ENCODE results near the gene EPHB2. TPM values are rescaled to one million over a fixed set of nuclear protein-coding genes. Genes with fewer than 3 reads are reported as not detected.

Gene EPHB2
- total RNA-seq, 1 donor from 2014 or later: 10.7 TPM

- H3K27ac Mint-ChIP-seq (ENCODE audit: unreplicated experiment): peak overlapping the region; percentile 63
- no peaks in the 10 kb centered on the region for H3K9me3 Mint-ChIP-seq (ENCODE audit: unreplicated experiment)
- H3K4me3 Mint-ChIP-seq (ENCODE audit: unreplicated experiment): no peak overlapping the region
- no peak for DNase-seq (ENCODE audit: low spot score)
- peaks cover 5% of the 10 kb centered on the region for H3K27me3 Mint-ChIP-seq (ENCODE audit: unreplicated experiment)
- no peak for TF ChIP-seq CTCF (IDR thresholded peaks at IDR 0.05; ENCODE audit: unreplicated experiment)
- peaks cover 13% of the 10 kb centered on the region for H3K4me1 Mint-ChIP-seq (ENCODE audit: unreplicated experiment)
- H3K36me3 Mint-ChIP-seq (ENCODE audit: low read depth, unreplicated experiment): no peaks in the 10 kb centered on the region
Measured at GRCh38 chr1:22749919-22750684, 39.5 kb downstream of the EPHB2 start.

- H3K9me3 Mint-ChIP-seq (ENCODE audit: unreplicated experiment): no peaks in the 10 kb centered on the region
- TF ChIP-seq CTCF (IDR thresholded peaks at IDR 0.05; ENCODE audit: unreplicated experiment): no peak
- no peak overlapping the region for H3K4me3 Mint-ChIP-seq (ENCODE audit: unreplicated experiment)
- H3K4me1 Mint-ChIP-seq (ENCODE audit: unreplicated experiment): peaks cover 12% of the 10 kb centered on the region
- H3K36me3 Mint-ChIP-seq (ENCODE audit: low read depth, unreplicated experiment): no peaks in the 10 kb centered on the region
- peaks cover 5% of the 10 kb centered on the region for H3K27me3 Mint-ChIP-seq (ENCODE audit: unreplicated experiment)
- DNase-seq (ENCODE audit: low spot score): no peak
- H3K27ac Mint-ChIP-seq (ENCODE audit: unreplicated experiment): no peak overlapping the region
Measured at GRCh38 chr1:22750685-22751051, 40.0 kb downstream of the EPHB2 start.

GRCh38 chr1:22751124-22751531 lies 40.5 kb downstream of the EPHB2 start:
- DNase-seq (ENCODE audit: low spot score): no peak
- Mint-ChIP-seq H3K9me3 (ENCODE audit: unreplicated experiment) (no peaks in the 10 kb centered on the region), H3K4me1 (ENCODE audit: unreplicated experiment) (peaks cover 7% of the 10 kb centered on the region), H3K4me3 (ENCODE audit: unreplicated experiment) (no peak overlapping the region), H3K36me3 (ENCODE audit: low read depth, unreplicated experiment) (no peaks in the 10 kb centered on the region), H3K27ac (ENCODE audit: unreplicated experiment) (no peak overlapping the region), H3K27me3 (ENCODE audit: unreplicated experiment) (peaks cover 2% of the 10 kb centered on the region)
- TF ChIP-seq CTCF (IDR thresholded peaks at IDR 0.05; ENCODE audit: unreplicated experiment): no peak

GRCh38 chr1:22752339-22752738 lies 41.7 kb downstream of the EPHB2 start:
- Mint-ChIP-seq H3K4me3 (ENCODE audit: unreplicated experiment) (no peak overlapping the region), H3K36me3 (ENCODE audit: low read depth, unreplicated experiment) (no peaks in the 10 kb centered on the region), H3K4me1 (ENCODE audit: unreplicated experiment) (peaks cover 5% of the 10 kb centered on the region), H3K27me3 (ENCODE audit: unreplicated experiment) (no peaks in the 10 kb centered on the region), H3K9me3 (ENCODE audit: unreplicated experiment) (no peaks in the 10 kb centered on the region), H3K27ac (ENCODE audit: unreplicated experiment) (no peak overlapping the region)
- TF ChIP-seq CTCF (IDR thresholded peaks at IDR 0.05; ENCODE audit: unreplicated experiment): no peak
- DNase-seq (ENCODE audit: low spot score): no peak

GRCh38 chr1:22753481-22753971 lies 42.9 kb downstream of the EPHB2 start:
- Mint-ChIP-seq H3K27ac (ENCODE audit: unreplicated experiment) (no peak overlapping the region), H3K9me3 (ENCODE audit: unreplicated experiment) (no peaks in the 10 kb centered on the region), H3K4me3 (ENCODE audit: unreplicated experiment) (no peak overlapping the region), H3K4me1 (ENCODE audit: unreplicated experiment) (peaks cover 5% of the 10 kb centered on the region), H3K27me3 (ENCODE audit: unreplicated experiment) (no peaks in the 10 kb centered on the region), H3K36me3 (ENCODE audit: low read depth, unreplicated experiment) (no peaks in the 10 kb centered on the region)
- TF ChIP-seq CTCF (IDR thresholded peaks at IDR 0.05; ENCODE audit: unreplicated experiment): no peak
- DNase-seq (ENCODE audit: low spot score): no peak

Data from endothelial cell (in vitro differentiated cells).